ENCODE measurements around the gene NSUN2. TPM values are rescaled to one million over a fixed set of nuclear protein-coding genes. Genes with fewer than 3 reads are reported as not detected.

The NSUN2 gene
- total RNA-seq, 1 donor = 39.4 TPM

DNA sequence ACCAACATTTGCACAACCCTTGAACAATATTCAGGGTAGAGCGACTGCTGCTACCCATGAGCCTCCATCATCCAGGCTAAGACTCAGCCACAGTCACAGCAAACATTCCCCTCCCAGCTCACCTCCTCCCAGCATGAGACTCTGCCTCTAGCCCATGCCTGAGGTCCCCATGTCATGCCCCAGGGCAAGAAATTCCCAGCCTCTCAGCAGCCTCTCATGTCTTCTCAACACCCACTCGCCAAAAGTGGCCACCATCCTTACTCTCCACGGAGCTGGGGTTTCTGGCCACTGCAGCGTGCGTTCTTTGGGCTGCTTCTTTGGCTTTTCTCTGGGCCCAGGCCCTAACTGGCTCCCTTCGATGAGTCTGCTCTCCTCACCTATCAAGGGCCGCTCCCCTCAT is 82.2 kb downstream of the NSUN2 start:
- Histone ChIP-seq H3K27ac (ENCODE audit: low read depth, low read length) (no peak overlapping the region), H3K27me3 (ENCODE audit: insufficient read depth, low read length) (no peaks in the 10 kb centered on the region), H3K4me3 (ENCODE audit: insufficient read depth, low read length) (no peak overlapping the region), H3K9me3 (ENCODE audit: low read depth, low read length) (no peaks in the 10 kb centered on the region), H3K79me2 (ENCODE audit: insufficient read depth, low read length) (no peaks in the 10 kb centered on the region), H4K20me1 (ENCODE audit: insufficient read depth, low read length) (no peaks in the 10 kb centered on the region), H3K4me2 (ENCODE audit: insufficient read depth, low read length) (no peak overlapping the region), H3K36me3 (ENCODE audit: insufficient read depth, low read length) (no peaks in the 10 kb centered on the region), H2AFZ (ENCODE audit: low read length) (no peak overlapping the region), H3K4me1 (ENCODE audit: insufficient read depth, low read length) (peaks cover 5% of the 10 kb centered on the region)
- TF ChIP-seq, protein P1, sequence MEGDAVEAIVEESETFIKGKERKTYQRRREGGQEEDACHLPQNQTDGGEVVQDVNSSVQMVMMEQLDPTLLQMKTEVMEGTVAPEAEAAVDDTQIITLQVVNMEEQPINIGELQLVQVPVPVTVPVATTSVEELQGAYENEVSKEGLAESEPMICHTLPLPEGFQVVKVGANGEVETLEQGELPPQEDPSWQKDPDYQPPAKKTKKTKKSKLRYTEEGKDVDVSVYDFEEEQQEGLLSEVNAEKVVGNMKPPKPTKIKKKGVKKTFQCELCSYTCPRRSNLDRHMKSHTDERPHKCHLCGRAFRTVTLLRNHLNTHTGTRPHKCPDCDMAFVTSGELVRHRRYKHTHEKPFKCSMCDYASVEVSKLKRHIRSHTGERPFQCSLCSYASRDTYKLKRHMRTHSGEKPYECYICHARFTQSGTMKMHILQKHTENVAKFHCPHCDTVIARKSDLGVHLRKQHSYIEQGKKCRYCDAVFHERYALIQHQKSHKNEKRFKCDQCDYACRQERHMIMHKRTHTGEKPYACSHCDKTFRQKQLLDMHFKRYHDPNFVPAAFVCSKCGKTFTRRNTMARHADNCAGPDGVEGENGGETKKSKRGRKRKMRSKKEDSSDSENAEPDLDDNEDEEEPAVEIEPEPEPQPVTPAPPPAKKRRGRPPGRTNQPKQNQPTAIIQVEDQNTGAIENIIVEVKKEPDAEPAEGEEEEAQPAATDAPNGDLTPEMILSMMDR (IDR thresholded peaks at IDR 0.05; ENCODE audit: extremely low read depth, low read depth, low read length) = no peak
- DNase-seq (ENCODE audit: insufficient read length, low spot score, missing footprints) = no peak

Other genes with a start within 250 kb of the NSUN2 start
- under 0.01 and 0.29 TPM in 2 replicates for gene UBE2QL1, start 184.2 kb downstream of the NSUN2 start, total RNA-seq
- gene SRD5A1, start 396 bp upstream of the NSUN2 start, total RNA-seq = 8.8 and 9.4 TPM in 2 replicates
- 16.5 and 21.4 TPM in 2 replicates for gene TENT4A, start 80.4 kb upstream of the NSUN2 start, total RNA-seq

Measured in osteoblast (primary cell).